ENCODE measurements around the gene TRPC4AP. TPM values are rescaled to one million over a fixed set of nuclear protein-coding genes. Genes with fewer than 3 reads are reported as not detected.

The TRPC4AP gene
- total and polyA plus RNA-seq, 7 donors = 24.0 to 61.8 (median 45.3) TPM

- H3K4me3 ChIP-seq = no peak overlapping the region
- H3K36me3 ChIP-seq = peaks cover 44 to 100% (median 74%) of the 10 kb centered on the region in 4 donors
- H3K4me1 ChIP-seq = no peaks in the 10 kb centered on the region
- WGBS, 2 donors = 83 to 89% methylated on average over 19 of the region's 19 CpGs
- intact Hi-C loops (cut with DNase I) = no loop called here
- no peak for DNase-seq
- no peaks in the 10 kb centered on the region for H3K27me3 ChIP-seq
- no peak overlapping the region for H3K27ac ChIP-seq
- TF ChIP-seq CTCF (IDR thresholded peaks at IDR 0.05) (no peak), POLR2AphosphoS5 (IDR thresholded peaks at IDR 0.05) (no peak)
- no peaks in the 10 kb centered on the region for H3K9me3 ChIP-seq
These were observed 82.0 kb downstream of the TRPC4AP start for GRCh38 chr20:35010405-35011192.

GRCh38 chr20:35009665-35010328 lies 82.8 kb downstream of the TRPC4AP start:
- intact Hi-C loops (cut with DNase I) = no loop called here
- Histone ChIP-seq H3K9me3 (no peaks in the 10 kb centered on the region), H3K27ac (no peak overlapping the region), H3K4me3 (no peak overlapping the region), H3K27me3 (no peaks in the 10 kb centered on the region), H3K4me1 (no peaks in the 10 kb centered on the region), H3K36me3 (peaks cover 52 to 100% (median 75%) of the 10 kb centered on the region in 4 donors)
- TF ChIP-seq CTCF (IDR thresholded peaks at IDR 0.05) (no peak), POLR2A (IDR thresholded peaks at IDR 0.05) (no peak), EP300 (IDR thresholded peaks at IDR 0.05) (no peak), POLR2AphosphoS5 (IDR thresholded peaks at IDR 0.05) (no peak)
- 94 to 96% methylated on average over 11 of the region's 11 CpGs for WGBS, 2 donors
- DNase-seq = no peak

GRCh38 chr20:35008411-35009342 lies 83.9 kb downstream of the TRPC4AP start:
- H3K27me3 ChIP-seq = no peaks in the 10 kb centered on the region
- no peak overlapping the region for H3K27ac ChIP-seq

More at GRCh38 chr20:35008411-35009342, 83.9 kb downstream of the TRPC4AP start:
- TF ChIP-seq CTCF (IDR thresholded peaks at IDR 0.05) (no peak), POLR2AphosphoS5 (IDR thresholded peaks at IDR 0.05) (no peak), EP300 (IDR thresholded peaks at IDR 0.05) (no peak), POLR2A (IDR thresholded peaks at IDR 0.05) (no peak)
- peak; percentile 33 for DNase-seq
- Histone ChIP-seq H3K4me1 (no peaks in the 10 kb centered on the region), H3K36me3 (peaks cover 62 to 100% (median 77%) of the 10 kb centered on the region in 4 donors), H3K4me3 (no peak overlapping the region), H3K9me3 (no peaks in the 10 kb centered on the region)
- intact Hi-C loops (cut with DNase I) = no loop called here
- 94% methylated on average over 14 of the region's 14 CpGs for WGBS, 2 donors
